Germinal center (tissue), 1 donor: Measurements from ENCODE around the gene SLC39A11.

Experiments used
- DNase-seq: peaks from one replicate; pipeline ENCODE4 v3.0.0; 2012; ENCODE audit warnings: mixed read lengths, low spot score

The SLC39A11 gene

GRCh38 chr17:73042809-73043685, 49.4 kb downstream of the SLC39A11 start:
- DNase-seq = no peak

DNA sequence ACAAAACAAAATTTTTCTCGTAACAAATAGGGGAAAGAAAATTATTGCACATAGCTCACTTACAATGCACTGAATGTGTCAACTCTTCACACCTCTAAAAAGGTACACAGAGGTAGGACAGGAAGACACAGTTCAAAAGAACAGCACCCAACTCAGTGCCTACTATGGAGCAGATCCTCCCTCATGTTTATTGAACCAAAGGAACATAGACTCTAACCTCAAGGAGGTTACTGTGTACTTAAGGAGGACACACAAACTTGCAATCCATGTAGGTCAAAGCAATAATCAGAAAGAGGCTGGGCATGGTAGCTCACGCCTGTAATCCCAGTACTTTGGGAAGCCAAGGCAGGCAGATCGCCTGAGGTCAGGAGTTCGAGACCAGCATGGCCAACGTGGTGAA, 50.3 kb downstream of the SLC39A11 start:
- no peak for DNase-seq

GRCh38 chr17:73039282-73039681, 53.2 kb downstream of the SLC39A11 start:
- DNase-seq = no peak

DNA sequence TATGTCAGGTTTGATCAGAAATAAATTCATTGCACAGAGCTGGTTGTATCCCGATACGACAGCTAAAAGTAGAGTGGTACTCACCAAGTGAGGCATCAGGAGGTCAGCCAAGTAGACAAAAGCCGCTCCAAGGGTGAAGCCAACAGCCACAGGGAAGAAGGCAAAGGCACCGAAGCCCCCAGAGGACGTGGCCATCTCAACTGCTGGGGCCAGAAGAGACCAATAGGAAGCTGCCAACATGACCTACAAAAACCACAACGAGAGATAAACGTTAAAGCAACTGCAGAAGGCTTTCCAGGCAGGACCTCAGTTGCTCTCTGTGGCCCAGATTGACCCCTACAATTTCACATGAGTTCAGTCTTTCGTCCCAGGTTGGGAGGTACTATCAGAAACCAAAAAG, 61.0 kb downstream of the SLC39A11 start:
- no peak for DNase-seq

DNA sequence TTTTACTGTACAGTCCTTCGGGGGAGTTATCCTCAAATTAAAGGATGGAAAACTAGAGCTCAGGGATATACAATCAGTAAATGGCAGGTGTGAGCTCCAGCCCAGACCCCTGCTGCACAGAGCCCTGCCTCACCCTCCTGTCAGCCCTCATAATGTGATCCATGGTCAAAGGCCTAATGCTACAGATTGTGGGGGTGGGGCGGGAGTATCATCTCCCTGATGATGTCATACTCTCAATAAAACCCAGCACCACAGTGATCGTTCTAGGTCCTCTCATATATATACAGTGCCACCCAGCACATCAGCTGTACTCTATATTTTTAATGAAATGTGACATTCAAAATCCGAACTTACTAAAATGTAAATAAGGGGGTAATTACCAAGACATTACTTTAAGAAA, 61.5 kb downstream of the SLC39A11 start:
- DNase-seq = no peak

GRCh38 chr17:73030501-73030921, 62.0 kb downstream of the SLC39A11 start:
- DNase-seq = no peak

- DNase-seq = no peak
These were observed 62.5 kb downstream of the SLC39A11 start for GRCh38 chr17:73029991-73030390.

- DNase-seq = no peak
These were observed 63.5 kb downstream of the SLC39A11 start for GRCh38 chr17:73029021-73029420.

- no peak for DNase-seq
These were observed 64.2 kb downstream of the SLC39A11 start for GRCh38 chr17:73028299-73028755.

- DNase-seq = no peak
These were observed 65.3 kb downstream of the SLC39A11 start for GRCh38 chr17:73027130-73027741.

DNA sequence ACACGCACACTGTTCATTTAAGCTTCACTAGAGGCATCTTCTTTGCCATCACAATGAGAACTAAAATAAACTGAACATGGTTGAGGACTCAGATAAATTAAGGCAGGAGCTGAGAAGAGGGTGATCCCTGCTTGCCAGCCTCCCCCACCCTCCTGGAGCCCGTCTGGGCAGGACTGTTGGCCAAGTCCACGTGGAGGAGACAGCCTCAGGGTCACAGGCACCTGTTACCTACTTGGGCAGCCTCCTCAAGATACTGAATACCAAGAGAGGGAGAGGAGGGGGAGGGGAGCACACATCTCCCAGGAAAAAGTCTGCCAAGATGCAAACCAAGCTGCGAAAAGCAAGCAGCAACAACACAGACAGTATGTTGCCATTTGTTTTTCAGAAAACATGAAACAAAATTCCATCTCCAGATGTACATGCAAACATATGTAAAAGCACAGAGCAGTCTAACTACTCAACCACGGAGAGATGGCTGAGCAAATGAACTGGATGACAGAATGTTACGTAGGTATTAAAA, 67.4 kb downstream of the SLC39A11 start:
- no peak for DNase-seq

DNA sequence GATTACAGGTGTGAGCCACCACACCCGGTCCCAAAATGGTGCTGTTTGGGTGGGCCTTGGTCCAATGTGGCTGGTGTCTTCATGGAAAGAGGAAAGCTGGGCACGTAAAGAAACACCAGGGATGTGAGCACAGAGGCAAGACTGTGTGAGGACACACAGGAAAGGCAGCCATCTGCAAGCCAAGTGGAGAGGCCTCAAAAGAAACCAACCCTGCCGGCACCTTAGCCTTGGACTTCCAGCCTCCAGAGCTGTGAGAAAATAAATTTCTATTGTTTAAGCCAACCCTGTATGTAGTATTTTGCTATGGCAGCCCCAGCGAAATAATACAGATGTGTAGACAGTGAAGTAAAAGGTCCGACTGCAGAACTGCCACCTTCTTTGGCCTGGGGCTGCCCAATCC, 68.7 kb downstream of the SLC39A11 start:
- no peak for DNase-seq

- no peak for DNase-seq
These were observed 69.8 kb downstream of the SLC39A11 start for GRCh38 chr17:73022694-73023093.

DNA sequence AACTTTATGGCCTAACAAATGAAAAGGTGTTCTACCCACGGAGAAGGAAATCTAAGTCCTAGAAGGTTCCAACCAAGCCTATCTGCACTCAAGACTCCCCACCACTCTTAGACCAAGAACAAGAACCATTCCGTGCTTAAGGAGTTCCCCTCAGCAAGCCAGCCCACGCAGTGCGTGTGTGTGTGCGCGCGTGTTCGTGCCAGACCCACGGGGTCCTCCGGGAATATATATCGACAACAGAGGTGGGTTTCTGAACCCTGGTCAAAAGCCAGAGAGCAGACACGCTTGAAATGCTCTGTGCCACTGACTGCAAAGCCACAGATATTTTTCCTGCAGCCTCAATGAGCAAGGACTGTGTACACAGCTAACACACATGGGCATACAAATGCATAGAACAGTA, 70.7 kb downstream of the SLC39A11 start:
- DNase-seq = no peak

DNA sequence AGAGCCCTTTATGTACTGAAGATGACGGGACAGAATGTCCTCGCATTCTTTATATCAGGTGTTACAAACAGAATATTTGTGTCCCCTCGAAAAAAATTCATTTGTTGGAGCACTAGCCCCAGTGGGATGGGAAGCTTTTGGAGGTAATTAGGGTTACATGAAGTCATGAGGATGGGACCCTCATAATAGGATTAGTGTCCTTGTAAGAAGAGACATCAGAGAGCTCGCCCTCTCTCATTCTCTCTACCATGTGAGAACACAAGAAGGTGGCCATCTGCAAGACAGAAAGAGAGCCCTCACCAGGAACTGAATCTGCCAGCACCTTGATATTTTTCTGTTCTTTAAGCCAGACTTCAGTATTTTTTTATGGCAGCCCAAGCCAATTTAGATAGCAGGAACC, 72.4 kb downstream of the SLC39A11 start:
- no peak for DNase-seq

GRCh38 chr17:73018599-73018998, 73.9 kb downstream of the SLC39A11 start:
- no peak for DNase-seq

GRCh38 chr17:73017658-73018057, 74.8 kb downstream of the SLC39A11 start:
- DNase-seq = no peak

GRCh38 chr17:73015722-73016276, 76.7 kb downstream of the SLC39A11 start:
- no peak for DNase-seq

DNA sequence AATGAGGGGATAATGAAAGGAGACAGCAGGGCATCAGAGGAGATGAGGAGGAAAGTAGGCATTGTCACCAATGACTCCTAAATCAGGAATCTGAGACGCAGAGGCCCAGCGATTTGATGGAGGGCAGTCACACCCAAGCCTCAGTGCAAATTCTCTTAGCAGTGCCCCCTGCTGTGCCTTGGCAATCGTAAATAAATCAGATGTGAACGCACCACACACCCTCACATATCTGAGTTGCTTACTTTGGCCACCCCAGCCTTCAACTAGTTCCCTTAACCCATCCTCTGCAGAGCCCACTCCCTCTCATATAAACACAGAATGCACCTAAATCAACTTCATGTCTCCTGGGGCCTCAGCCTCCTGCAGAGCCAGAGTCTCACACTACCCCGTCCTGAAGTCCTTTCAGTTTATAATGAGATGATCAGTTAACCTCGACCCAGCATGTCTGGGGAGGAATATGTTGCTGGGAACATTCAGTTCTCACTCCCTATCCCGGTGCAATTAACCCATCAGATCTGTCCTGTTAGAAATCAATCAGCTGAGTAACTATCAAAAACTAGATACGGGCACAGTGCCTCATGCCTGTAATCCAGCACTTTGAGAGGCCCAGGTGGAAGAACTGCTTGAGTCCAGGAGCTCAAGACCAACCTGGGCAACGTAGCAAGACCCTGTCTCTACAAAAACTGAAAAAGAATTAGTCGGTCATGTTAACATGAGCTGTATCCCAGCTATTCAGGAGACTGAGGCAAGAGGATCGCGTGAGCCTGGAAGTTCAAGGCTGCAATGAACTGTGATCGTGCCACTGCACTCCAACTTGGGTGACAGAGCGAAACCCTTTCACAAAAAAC, 78.4 kb downstream of the SLC39A11 start:
- no peak for DNase-seq

DNA sequence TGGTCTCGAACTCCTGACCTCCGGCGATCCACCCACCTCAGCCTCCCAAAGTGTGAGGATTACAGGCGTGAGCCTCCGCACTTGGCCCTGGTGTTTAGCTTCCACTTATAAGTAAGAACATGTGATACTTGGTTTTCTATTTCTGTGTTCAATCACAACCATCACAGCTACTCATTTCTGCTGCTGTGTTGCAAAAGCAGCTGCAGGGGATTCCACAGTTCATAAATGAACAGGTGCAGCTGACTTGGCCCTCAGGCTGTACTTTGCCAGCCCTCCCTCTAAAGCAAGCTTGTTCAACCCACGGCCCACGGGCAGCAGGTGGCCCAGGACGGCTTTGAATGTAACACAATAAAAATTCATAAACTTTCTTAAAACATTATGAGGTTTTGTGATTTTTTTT, 79.2 kb downstream of the SLC39A11 start:
- no peak for DNase-seq

GRCh38 chr17:73011016-73011486, 81.4 kb downstream of the SLC39A11 start:
- no peak for DNase-seq

- no peak for DNase-seq
These were observed 82.1 kb downstream of the SLC39A11 start for GRCh38 chr17:73010414-73010813.
